HL-60/S4 treated with phorbol 12-myristate 13-acetate at 8.2 ng/mL for 4 days and 3 days (cell line): ENCODE data around the gene SELPLG.

ENCODE experiments used
- in situ Hi-C: fragments of 300-500 bp; cut with MboI; formaldehyde crosslinking; loops from 2 replicates; pipeline ENCODE4 v1.15.0; 2022; ENCODE audit warnings: low sequenced_read_pairs

The SELPLG gene

GRCh38 chr12:108578813-108579212 is 54.9 kb downstream of the SELPLG start:
- in situ Hi-C loops = no loop called here

DNA sequence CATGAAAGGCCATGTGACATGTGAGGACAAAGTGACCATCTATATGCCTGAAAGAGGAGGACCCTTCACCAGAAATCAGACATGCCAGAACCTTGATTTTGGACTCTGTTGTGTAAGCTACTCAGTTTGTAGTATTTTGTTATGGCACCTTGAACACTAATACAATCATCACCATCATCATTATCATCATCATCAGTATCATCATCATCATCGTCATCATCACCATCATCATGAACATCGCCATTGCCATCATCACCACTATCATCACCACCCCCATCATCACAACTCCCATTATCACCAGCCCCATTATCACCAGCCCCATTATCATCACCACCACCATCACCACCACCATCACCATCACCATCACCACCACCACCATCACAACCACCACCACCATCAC is 55.4 kb downstream of the SELPLG start:
- in situ Hi-C loops = no loop called here

- in situ Hi-C loops = no loop called here
Observed at GRCh38 chr12:108577458-108577857, 56.2 kb downstream of the SELPLG start.

GRCh38 chr12:108576660-108577234 is 56.9 kb downstream of the SELPLG start:
- in situ Hi-C loops = no loop called here

- in situ Hi-C loops = no loop called here
Observed at GRCh38 chr12:108575199-108575912, 58.3 kb downstream of the SELPLG start.

GRCh38 chr12:108574276-108574675 is 59.4 kb downstream of the SELPLG start:
- in situ Hi-C loops = loop anchor here (25.0 kb wide), 1 partner anchor 513 kb away; the partner anchor contains the start of genes ALKBH2 and UNG

GRCh38 chr12:108573317-108573716 is 60.4 kb downstream of the SELPLG start:
- in situ Hi-C loops = loop anchor here (25.0 kb wide), 1 partner anchor 514 kb away; the partner anchor contains the start of genes ALKBH2 and UNG

- in situ Hi-C loops = loop anchor here (25.0 kb wide), 1 partner anchor 515 kb away; the partner anchor contains the start of genes ALKBH2 and UNG
Observed at GRCh38 chr12:108572166-108572790, 61.4 kb downstream of the SELPLG start.
